ENCODE data around the gene MKI67. TPM values are rescaled to one million over a fixed set of nuclear protein-coding genes. Genes with fewer than 3 reads are reported as not detected.

Gene MKI67
- polyA plus RNA-seq, 1 of the 3 experiments (the other 2 are of a cell fraction), result 7.5 TPM

- ChIA-PET CTCF (interaction anchor here (0.6 to 4.0 kb wide), 24 partner anchors 8 to 915 kb away, joined by 3 to 64 read pairs (median 6); partner anchors contain the start of gene PTPRE), POLR2A (no interaction called here)
- no peaks in the 10 kb centered on the region for H4K20me1 ChIP-seq (ENCODE audit: insufficient read depth)
- H3F3A ChIP-seq (replicated peaks; ENCODE audit: insufficient read depth), result peaks cover 4% of the 10 kb centered on the region
- no peak overlapping the region for H3K9ac ChIP-seq
- no peak for TF ChIP-seq RAD21 (IDR thresholded peaks at IDR 0.05; ENCODE audit: low read length)
- DNase-seq, result no peak
- H3K27me3 ChIP-seq (ENCODE audit: insufficient read depth), result no peaks in the 10 kb centered on the region
- H3K79me2 ChIP-seq (ENCODE audit: insufficient read depth), result no peaks in the 10 kb centered on the region
- H3K4me2 ChIP-seq, result no peak overlapping the region
- H3K9me3 ChIP-seq, result no peaks in the 10 kb centered on the region
- WGBS (ENCODE audit: low lambda C conversion rate), result 79% methylated on average over 10 of the region's 10 CpGs
- H2AFZ ChIP-seq (ENCODE audit: low read depth), result no peak overlapping the region
- peaks cover 0 to 41% of the 10 kb centered on the region in 2 experiments for H3K36me3 ChIP-seq (replicated peaks in 1 of 2; ENCODE audit: control insufficient read depth in 1 of 2, insufficient read depth in 2 of 2, low read length in 1 of 2)
- no peak overlapping the region for H3K4me3 ChIP-seq (ENCODE audit: low read depth in 2 of 2, low read length in 1 of 2)
- no peak overlapping the region for H3K27ac ChIP-seq (ENCODE audit: low read depth in 2 of 2, low read length in 1 of 2)
- H3K4me1 ChIP-seq (ENCODE audit: control insufficient read depth in 1 of 2, insufficient read depth in 2 of 2, low read depth in 1 of 2, low read length in 1 of 2), result no peaks in the 10 kb centered on the region
- no peaks in the 10 kb centered on the region for H3K9me2 ChIP-seq
These were observed 56.1 kb downstream of the MKI67 start for GRCh38 chr10:128070161-128070560.

- no peaks in the 10 kb centered on the region for H3K27me3 ChIP-seq (ENCODE audit: insufficient read depth)
- peak; percentile 85 for DNase-seq
- WGBS (ENCODE audit: low lambda C conversion rate), result 52% methylated on average over 27 of the region's 28 CpGs
- no peak overlapping the region for H3K9ac ChIP-seq
- ChIA-PET CTCF (interaction anchor here (0.5 to 4.0 kb wide), 69 partner anchors 8 to 1493 kb away, joined by 3 to 64 read pairs (median 4); partner anchors contain the start of gene PTPRE), POLR2A (no interaction called here)
- H3K4me1 ChIP-seq (ENCODE audit: control insufficient read depth in 1 of 2, insufficient read depth in 2 of 2, low read depth in 1 of 2, low read length in 1 of 2), result no peaks in the 10 kb centered on the region
- H3K9me3 ChIP-seq, result no peaks in the 10 kb centered on the region
- H3K4me3 ChIP-seq (ENCODE audit: low read depth in 2 of 2, low read length in 1 of 2), result peak overlapping the region in 1 of 2 experiments; percentile 11; a peak in 1 of 4 replicates
- H3K9me2 ChIP-seq, result no peaks in the 10 kb centered on the region
- H3K27ac ChIP-seq (ENCODE audit: low read depth in 2 of 2, low read length in 1 of 2), result no peak overlapping the region
- peaks cover 0 to 41% of the 10 kb centered on the region in 2 experiments for H3K36me3 ChIP-seq (replicated peaks in 1 of 2; ENCODE audit: control insufficient read depth in 1 of 2, insufficient read depth in 2 of 2, low read length in 1 of 2)
- H3K4me2 ChIP-seq, result no peak overlapping the region
- no peaks in the 10 kb centered on the region for H4K20me1 ChIP-seq (ENCODE audit: insufficient read depth)
- peaks cover 4% of the 10 kb centered on the region for H3F3A ChIP-seq (replicated peaks; ENCODE audit: insufficient read depth)
- H3K79me2 ChIP-seq (ENCODE audit: insufficient read depth), result no peaks in the 10 kb centered on the region
- peak; percentile 95 for TF ChIP-seq RAD21 (IDR thresholded peaks at IDR 0.05; ENCODE audit: low read length)
- no peak for TF ChIP-seq RCOR1 (IDR thresholded peaks at IDR 0.05; ENCODE audit: low read length)
- TF ChIP-seq ELF1 (IDR thresholded peaks at IDR 0.05), result no peak
- peak; percentile 89 for TF ChIP-seq SMC3 (IDR thresholded peaks at IDR 0.05; ENCODE audit: low read depth, low read length)
- no peak for TF ChIP-seq REST (IDR thresholded peaks at IDR 0.05; ENCODE audit: low read depth, low read length)
- TF ChIP-seq CTCF (IDR thresholded peaks at IDR 0.05), result peak; percentile 83
- no peak overlapping the region for H2AFZ ChIP-seq (ENCODE audit: low read depth)
These were observed 56.7 kb downstream of the MKI67 start for GRCh38 chr10:128069351-128070051.
